Prostate gland (tissue), 2 donors: Measurements from ENCODE around the gene KCNN3.

Experiments
- CTCF ChIP-seq, 4 experiments: fragments of 200-600 bp in 2 of 4; fragments of 450-650 bp in 2 of 4; sonication (generic) in 2 of 4; IDR thresholded peaks; 1 replicate in 3 of 4; 2 replicates in 1 of 4; pipeline ENCODE4 v1.5.1; 2016 to 2019; ENCODE audit warnings: antibody characterized with exemption in 4 of 4, mild to moderate bottlenecking in 2 of 4, moderate library complexity in 2 of 4
- POLR2A ChIP-seq: fragments of 450-650 bp; IDR thresholded peaks from one replicate; pipeline ENCODE4 v1.6.1; 2016; ENCODE audit warnings: antibody characterized with exemption, mild to moderate bottlenecking

GRCh38 chr1:154726443-154726842, 143.6 kb downstream of the KCNN3 start:
- TF ChIP-seq CTCF (IDR thresholded peaks at IDR 0.05) (no peak), POLR2A (no peak)
